Measurements from ENCODE around the gene MAGI3. TPM values are rescaled to one million over a fixed set of nuclear protein-coding genes. Genes with fewer than 3 reads are reported as not detected.

The MAGI3 gene
- 22.3 TPM for total RNA-seq

DNA sequence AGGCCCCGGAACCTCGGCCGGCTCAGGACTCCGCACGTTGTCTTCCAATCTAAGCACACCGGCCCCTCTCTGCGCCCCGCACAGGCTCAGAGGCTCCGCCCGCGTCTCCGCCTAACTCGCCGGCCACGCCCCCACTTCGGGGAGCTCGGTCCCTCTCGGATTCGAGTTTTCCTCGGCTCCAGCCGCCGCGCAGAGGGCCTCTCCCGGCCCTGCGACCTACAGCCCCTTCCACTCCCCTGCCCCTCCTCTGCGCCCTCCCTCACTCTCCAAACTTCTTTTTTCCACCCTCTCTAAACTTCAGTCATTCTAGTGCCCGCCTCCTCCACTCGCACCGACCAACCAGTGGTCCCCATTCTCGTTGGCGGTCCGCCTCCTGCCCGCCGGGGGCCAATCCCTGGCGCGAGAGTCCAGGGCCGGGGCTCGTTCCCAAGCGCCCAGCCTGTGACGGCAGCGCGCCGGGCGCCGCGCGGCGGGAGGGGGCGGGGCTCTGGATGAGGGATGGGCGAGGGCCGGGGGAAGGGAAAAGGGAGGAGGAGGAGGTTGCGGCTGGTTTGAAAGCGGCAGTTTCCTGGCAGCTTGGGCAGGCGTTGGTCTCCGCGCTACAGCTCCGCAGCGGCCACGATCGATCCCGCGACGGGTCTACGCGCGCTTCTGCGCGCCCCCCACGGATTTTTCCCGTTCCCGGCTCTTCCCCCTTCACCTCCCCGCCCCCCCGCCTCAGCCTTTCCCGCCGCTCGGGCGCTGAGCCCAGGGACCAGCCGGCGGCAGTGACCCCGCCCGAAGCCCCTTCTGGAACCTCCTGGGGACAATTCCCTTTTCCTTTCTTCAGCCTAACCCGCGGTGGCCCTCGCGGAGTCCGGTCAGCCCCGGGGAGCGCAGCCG lies at the start of gene MAGI3:
Gene MAGI3, plus strand, starts transcription at position 563 of the 882 bp plus-strand sequence. CDS start 519 bp downstream, outside the sequence.
- peak; percentile 97 for DNase-seq (ENCODE audit: low spot score)

- DNase-seq (ENCODE audit: low spot score) = no peak
Observed at GRCh38 chr1:113353580-113353979, 36.7 kb upstream of the MAGI3 start.

- no peak for DNase-seq (ENCODE audit: low spot score)
Observed at GRCh38 chr1:113363935-113364334, 26.4 kb upstream of the MAGI3 start.

- no peak for DNase-seq (ENCODE audit: low spot score)
Observed at GRCh38 chr1:113369040-113369439, 21.3 kb upstream of the MAGI3 start.

DNA sequence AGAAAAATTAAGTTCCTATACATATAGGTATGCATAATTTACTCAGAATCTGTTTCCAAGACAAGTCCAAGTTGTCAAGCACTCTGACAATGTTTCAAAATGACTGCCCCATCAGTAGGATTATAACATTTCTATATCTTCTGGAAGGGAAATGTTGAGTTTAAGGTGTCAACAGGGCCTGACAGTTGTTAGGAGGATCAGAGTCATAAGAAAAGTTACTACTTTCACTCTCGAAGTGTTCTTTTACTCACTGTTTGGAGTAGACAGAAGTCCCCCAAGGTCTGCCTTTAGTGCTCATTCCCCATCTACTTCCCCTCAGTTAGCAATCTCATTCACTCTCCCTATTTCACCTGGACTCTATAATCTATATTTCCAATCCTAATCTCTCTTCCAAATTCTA lies 20.6 kb upstream of the MAGI3 start:
- no peak for DNase-seq (ENCODE audit: low spot score)

- no peak for DNase-seq (ENCODE audit: low spot score)
Observed at GRCh38 chr1:113370868-113371267, 19.4 kb upstream of the MAGI3 start.

- DNase-seq (ENCODE audit: low spot score) = no peak
Observed at GRCh38 chr1:113372546-113372945, 17.8 kb upstream of the MAGI3 start.

DNA sequence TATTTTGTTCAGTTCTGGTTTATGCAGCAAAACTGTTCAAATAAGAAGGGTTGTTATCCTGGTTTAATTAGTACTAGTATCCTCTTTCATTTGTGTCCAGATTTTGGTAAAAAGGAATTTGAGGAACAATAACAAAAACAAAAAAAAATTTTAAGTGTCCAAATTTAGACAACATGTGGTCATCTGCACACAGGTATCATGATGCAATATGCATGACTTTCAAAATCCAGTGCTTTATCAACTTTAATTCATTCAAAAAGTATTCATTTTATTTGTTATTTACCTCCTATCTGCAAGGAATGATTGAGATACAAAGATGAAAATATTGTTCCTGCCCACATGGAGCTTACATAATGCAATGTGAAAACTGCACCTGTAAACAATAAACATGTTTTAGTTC lies 16.7 kb upstream of the MAGI3 start:
- no peak for DNase-seq (ENCODE audit: low spot score)

DNA sequence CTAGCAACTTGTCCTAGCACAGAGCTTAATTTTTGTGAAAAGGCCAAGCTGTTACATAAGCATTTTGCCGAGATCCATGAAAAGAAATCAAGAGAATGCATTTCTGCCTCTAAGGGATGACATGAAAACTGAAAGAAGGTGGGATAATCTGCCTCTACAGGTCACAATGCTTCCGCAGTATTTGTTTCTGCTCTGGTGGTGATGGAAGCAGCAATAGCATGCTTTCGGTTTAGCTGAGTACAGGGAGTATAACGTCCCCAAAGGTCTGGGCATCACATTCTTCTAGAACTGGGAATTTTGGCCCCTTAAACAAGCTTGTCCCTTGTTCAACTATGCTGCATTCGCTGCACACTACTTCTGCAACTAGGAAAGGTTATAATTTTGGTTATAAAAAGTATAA lies 14.4 kb upstream of the MAGI3 start:
- DNase-seq (ENCODE audit: low spot score) = no peak

- DNase-seq (ENCODE audit: low spot score) = no peak
Observed at GRCh38 chr1:113380075-113380474, 10.2 kb upstream of the MAGI3 start.

DNA sequence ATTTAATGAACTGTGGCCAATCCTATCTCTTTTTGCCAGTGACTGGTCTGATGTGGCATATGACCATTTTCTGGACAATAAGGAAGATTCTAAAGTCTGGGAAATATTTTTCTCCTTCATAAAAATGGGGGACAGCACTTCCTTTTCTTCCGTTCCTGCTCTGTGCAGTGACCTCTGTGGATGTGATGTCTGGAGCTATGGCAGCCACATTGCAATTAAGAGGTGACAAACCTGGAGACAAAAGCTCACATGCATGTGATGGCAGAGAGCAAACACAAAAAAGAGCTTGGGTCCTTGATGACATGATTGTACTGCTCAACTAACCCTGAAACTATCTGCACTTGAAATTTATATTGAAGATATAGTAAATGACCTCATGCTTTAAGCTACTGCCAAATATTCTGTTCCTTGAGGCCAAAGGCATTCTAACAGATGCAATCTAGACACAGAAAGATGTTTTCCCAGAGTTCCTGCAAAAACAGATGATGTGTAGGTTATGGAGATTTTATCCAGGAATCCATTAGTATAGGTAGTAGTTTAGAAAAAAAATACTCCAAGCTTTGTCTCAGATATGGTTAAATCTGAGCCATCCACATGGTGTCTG lies 2.2 kb upstream of the MAGI3 start:
- no peak for DNase-seq (ENCODE audit: low spot score)

DNA sequence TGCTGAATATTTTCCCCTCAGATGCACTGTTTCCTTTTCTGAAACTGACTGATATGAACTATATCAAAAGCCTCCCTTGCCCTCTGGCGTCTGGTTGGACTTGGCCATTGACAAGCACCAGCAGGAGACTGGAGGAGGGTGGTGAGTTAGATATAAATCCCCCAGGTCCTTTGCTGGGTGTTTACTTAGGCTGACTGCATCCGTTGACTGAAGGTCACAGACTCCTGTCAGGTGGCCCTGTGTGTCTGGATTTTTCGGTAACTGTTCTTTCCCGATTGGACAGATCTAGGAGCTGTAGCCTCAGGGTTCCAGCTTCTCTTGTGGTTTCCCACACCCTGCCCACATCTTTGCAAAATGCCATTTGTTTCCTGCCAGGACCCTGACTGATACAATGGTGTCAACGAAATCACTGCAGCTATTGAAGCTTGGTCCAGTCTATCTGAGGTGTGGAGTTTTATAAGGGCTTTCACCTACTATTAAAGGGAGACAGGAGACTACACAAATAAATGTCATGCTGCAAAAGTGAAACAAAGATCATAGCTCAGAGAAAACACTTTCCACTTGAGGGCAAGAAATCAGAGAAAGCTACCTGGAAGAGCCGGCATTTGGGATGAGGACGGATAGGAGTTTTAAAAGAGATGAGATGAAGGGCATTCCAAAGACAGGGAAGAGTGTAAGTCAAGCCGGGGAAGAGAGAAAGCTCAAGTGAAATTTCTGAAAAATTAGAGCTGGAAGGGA lies 1.5 kb upstream of the MAGI3 start:
- peak; percentile 55 for DNase-seq (ENCODE audit: low spot score)

- no peak for DNase-seq (ENCODE audit: low spot score)
Observed at GRCh38 chr1:113389359-113389952, 859 bp upstream of the MAGI3 start.

DNA sequence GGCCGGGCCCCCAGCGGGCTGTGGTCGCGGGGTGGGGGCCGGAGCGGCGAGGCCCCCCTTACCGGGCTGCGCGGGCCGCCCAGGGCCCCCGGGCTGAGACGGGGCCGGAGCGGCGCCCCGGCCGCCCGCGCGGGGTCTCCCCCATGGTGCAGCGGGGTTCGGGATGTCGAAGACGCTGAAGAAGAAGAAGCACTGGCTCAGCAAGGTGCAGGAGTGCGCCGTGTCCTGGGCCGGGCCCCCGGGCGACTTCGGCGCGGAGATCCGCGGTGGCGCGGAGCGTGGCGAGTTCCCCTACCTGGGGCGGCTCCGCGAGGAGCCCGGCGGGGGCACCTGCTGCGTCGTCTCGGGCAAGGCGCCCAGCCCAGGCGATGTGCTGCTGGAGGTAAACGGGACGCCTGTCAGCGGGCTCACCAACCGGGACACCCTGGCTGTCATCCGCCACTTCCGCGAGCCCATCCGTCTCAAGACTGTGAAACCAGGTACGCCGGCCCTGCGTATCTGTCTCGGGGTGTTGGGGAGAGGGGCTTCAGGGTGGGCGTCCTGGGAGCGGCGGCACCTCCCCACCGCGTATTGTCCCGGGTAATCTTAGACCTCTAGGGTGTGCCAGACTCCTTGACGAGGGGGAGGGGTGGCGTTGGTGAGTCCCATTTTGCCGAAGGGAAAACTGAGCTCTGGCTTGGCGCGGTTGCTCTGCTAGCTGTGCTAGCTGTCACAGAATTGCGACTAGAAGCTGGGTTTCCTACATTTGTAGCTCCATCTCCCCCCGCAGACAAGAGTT lies 745 bp downstream of the MAGI3 start:
- DNase-seq (ENCODE audit: low spot score) = peak; percentile 34

DNA sequence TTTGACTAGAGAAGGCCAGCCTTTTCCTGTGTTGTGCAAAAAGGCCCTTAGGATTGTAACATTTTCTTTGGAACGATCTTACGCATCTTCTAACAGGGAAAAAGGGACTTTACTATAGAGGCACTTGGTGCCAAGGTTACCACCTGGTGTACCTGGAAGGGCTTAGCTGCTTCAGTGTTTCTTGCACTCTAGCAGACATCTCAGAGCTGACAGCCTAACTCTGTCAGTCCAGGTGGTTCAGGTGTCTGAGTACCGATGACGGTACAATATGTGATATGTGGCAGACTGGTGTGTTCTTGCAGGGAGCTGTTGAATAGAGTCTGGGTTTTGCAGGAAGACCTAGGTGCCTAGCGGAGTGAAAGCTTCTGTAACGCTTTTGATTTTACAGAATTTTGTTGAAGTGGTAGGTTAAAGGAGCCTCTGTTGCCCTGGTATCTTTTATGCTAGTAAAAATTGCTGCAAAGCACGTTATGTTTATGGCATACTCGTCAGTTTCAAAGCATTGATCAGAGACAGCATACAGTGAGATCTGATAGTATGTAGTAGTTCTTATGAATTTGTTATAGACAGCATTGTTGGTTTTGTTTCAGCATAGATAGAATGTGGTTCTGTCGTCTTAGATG lies 1.4 kb downstream of the MAGI3 start:
- peak; percentile 22 for DNase-seq (ENCODE audit: low spot score)

DNA sequence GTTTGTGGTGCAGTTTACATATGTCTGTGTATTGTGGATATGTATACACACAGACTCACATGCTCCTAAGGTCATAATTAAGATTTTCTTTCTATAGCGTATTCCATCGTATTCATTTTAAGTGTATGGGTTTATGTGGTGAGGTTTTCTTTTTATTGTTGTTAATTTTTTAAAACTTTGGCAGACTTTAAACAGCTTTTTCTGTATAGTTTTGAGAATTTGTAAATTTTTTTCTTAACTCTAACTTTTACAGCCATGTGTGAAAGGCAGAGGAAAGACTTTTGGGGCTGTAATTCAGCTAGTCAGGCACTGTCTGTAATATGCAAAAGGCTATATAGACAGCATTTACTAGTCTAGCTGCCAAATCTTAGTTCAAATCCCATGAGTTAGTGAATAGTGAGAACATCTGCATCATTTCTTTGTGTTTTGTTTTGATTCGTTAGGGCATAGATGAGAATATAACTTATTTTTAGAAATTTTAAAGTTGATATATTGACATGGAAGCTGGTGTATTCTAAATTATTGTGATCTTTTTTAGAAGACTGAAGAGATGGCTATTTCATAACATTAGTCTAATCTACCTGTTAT lies 2.3 kb downstream of the MAGI3 start:
- no peak for DNase-seq (ENCODE audit: low spot score)

DNA sequence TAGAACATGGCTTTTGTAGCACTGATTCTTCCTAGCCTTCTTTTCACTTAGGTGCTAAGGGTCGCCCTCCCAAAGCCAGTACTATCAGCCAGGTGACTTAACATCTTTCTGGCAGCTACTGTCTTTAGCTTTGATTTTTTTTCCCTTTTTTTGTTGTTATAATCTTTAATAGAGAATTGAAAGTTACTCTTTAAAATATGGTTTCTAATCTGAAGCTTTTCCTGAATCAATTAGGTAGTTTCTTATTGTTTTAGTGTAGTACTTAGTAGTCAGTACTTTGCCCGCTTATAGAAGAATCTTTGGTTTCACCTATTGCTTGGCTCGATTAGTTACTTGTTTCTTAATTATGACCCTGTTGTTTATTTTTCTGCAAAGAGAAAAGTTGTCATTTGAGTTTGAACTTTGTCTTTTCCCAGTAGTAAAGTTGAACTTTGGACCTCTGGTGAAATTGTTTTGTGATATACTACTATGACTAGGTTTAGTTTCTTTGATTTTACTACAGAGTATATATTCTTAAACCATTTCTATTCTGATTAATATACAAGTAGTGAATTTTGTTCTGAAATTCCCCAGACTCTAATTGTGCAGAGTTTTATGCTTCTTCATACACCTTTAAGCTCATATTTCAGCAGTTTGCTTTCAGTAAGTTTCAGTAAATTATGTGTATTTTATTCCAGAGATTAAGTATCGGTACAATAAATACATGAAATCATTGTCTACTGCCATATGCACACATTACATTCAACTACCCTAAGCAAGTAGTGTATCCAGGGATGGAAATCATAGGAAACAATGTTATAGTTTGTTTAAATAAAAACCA lies 3.9 kb downstream of the MAGI3 start:
- DNase-seq (ENCODE audit: low spot score) = no peak

DNA sequence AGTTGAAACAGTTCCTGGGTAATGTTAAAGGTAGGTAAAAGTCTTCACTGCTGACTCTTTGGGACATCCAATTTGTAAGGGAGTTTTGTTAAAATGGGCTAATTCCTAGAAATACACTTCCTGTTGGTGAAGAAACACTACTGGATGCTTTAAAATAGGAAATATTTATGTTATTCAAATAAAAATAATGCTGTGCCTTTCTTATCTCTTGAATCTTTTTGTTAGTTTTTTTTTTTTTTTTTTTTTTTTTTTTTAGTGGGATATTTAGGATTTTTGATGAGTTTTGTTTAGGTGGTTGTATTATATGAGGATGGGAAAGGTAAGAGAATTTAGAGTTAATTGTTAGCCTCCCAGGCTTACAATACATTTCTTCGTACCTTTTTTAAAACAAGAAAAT lies 4.5 kb downstream of the MAGI3 start:
- no peak for DNase-seq (ENCODE audit: low spot score)

DNA sequence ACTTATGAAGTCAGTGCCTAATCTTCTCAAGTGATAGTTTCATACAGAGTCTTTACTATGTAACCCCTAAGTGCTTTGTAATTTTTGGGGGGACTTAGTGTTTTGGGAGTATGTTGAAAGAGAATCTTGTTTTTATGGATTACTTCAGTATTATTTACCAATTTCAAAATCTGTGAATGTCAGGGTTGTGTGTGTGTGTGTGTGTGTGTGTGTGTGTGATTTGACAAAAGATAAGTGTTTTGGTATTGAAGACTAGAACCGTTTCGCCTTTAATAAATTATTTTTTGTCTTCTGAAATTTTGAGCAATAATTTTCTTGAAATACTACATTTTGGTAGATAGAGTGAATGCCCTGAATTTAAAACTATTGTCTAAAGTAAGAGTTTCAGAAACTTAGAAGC lies 5.8 kb downstream of the MAGI3 start:
- DNase-seq (ENCODE audit: low spot score) = no peak

DNA sequence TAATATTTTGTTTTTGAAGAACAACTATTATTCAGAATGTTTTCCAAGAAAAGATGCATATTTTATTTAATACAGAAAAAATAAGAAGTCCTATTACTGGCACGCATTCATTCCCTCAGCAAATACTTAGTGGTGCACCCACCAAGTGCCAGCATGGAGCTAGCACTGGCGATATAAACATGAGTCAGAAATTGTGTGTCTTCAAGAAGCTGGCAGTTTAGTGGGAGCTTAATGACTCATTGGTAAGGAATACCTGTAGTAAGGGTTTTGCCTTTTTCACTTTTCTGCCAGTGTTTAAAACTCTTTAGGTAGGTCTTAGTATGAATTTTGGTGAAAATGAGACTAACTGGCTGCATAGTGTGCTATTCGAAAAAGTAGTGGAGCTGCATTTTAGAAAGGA lies 6.3 kb downstream of the MAGI3 start:
- no peak for DNase-seq (ENCODE audit: low spot score)

Measured in mucosa of gallbladder (tissue), 1 donor.